ENCODE data around the gene CXXC5. TPM values are rescaled to one million over a fixed set of nuclear protein-coding genes. Genes with fewer than 3 reads are reported as not detected.

Gene CXXC5
- polyA plus RNA-seq, 1 of the 3 experiments (the other 2 are of a cell fraction), result 47.4 TPM

DNA sequence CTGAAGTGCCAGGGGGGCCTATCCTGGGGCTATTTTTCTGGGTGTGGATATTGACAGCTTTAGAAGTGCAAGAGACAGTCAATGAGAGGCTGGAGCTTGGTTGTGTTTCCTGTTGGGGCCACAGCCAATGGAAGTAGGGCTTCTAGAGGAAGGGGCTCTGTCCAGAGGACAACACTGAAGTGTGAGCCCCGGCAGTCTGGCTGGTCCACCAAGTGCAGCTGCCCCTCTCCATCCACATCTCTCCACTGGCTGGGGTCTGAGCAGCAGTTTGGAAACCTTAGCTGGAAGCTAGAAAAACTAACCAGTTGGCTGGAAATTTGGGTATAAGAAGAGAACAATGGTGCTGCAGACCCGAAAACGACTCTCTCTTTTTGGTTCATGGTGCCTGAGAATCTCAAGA is 83.1 kb downstream of the CXXC5 start (continued):
- TF ChIP-seq RXRA (IDR thresholded peaks at IDR 0.05; ENCODE audit: borderline replicate concordance, low read depth), result no peak
- TF ChIP-seq EP300 (IDR thresholded peaks at IDR 0.05; ENCODE audit: borderline replicate concordance in 1 of 2, low read depth in 1 of 2, low read length in 1 of 2), result no peak
- TF ChIP-seq TEAD4 (IDR thresholded peaks at IDR 0.05; ENCODE audit: borderline replicate concordance, insufficient read depth), result no peak

DNA sequence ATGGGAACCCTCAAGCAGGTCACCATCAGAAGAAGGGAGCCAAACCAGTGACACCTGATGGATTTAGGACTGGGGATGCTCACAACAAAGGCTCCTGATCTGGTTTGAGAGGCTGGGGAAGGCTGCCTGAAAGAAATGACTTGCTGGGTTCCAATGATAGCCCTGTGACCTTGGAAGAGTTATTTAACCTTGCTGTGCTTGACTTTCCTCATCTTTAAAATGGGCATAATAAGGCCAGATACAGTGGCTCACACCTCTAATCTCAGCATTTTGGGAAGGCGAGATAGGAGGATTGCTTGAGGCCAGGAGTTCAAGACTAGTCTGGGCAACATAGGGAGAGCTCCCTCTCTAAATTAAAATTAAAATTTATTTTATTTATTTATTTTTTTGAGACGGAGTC is 83.9 kb downstream of the CXXC5 start:
- Histone ChIP-seq H3K36me3 (replicated peaks in 1 of 2; ENCODE audit: control insufficient read depth in 1 of 2, insufficient read depth in 2 of 2, low read length in 1 of 2) (no peaks in the 10 kb centered on the region), H3K79me2 (ENCODE audit: insufficient read depth) (no peaks in the 10 kb centered on the region), H3K4me1 (ENCODE audit: control insufficient read depth in 1 of 2, insufficient read depth in 2 of 2, low read depth in 1 of 2, low read length in 1 of 2) (no peaks in the 10 kb centered on the region; a peak in 1 of 4 replicates), H3K4me3 (ENCODE audit: low read depth in 2 of 2, low read length in 1 of 2) (no peak overlapping the region), H3F3A (replicated peaks; ENCODE audit: insufficient read depth) (peaks cover 5% of the 10 kb centered on the region), H3K4me2 (no peak overlapping the region), H3K9me2 (no peaks in the 10 kb centered on the region), H3K9me3 (no peaks in the 10 kb centered on the region), H3K27ac (ENCODE audit: low read depth in 2 of 2, low read length in 1 of 2) (no peak overlapping the region), H2AFZ (ENCODE audit: low read depth) (no peak overlapping the region), H4K20me1 (ENCODE audit: insufficient read depth) (no peaks in the 10 kb centered on the region), H3K27me3 (ENCODE audit: insufficient read depth) (no peaks in the 10 kb centered on the region), H3K9ac (no peak overlapping the region)
- DNase-seq, result no peak
- 94% methylated on average over 2 of the region's 2 CpGs for WGBS (ENCODE audit: low lambda C conversion rate)
- ChIA-PET CTCF (interaction anchor here (1.2 to 2.6 kb wide), 2 partner anchors 34 to 41 kb away, joined by 4 to 14 read pairs; no protein-coding TSS in a partner anchor), POLR2A (interaction anchor here (1.0 kb wide), 1 partner anchor 62 kb away, joined by 3 read pairs; no protein-coding TSS in a partner anchor)
- TF ChIP-seq NFIC (IDR thresholded peaks at IDR 0.05; ENCODE audit: borderline replicate concordance) (no peak), NRF1 (IDR thresholded peaks at IDR 0.05; ENCODE audit: low read depth, low read length) (no peak), POLR2AphosphoS5 (IDR thresholded peaks at IDR 0.05; ENCODE audit: low read depth, low read length) (no peak), MEF2A (IDR thresholded peaks at IDR 0.05; ENCODE audit: borderline replicate concordance, low read depth) (no peak), RFX5 (IDR thresholded peaks at IDR 0.05; ENCODE audit: low read length) (no peak), MAX (IDR thresholded peaks at IDR 0.05; ENCODE audit: low read depth) (no peak), RAD21 (IDR thresholded peaks at IDR 0.05; ENCODE audit: low read length) (no peak), REST (IDR thresholded peaks at IDR 0.05; ENCODE audit: low read depth, low read length) (no peak), FOXM1 (IDR thresholded peaks at IDR 0.05; ENCODE audit: low read depth) (no peak), PBX3 (IDR thresholded peaks at IDR 0.05) (no peak), MXI1 (IDR thresholded peaks at IDR 0.05; ENCODE audit: low read depth, low read length) (no peak), GABPA (IDR thresholded peaks at IDR 0.05; ENCODE audit: low read depth) (no peak), GATA2 (CRISPR knock-in tag; IDR thresholded peaks at IDR 0.05) (no peak), ZBTB33 (IDR thresholded peaks at IDR 0.05; ENCODE audit: borderline replicate concordance, low read depth) (no peak), JUND (IDR thresholded peaks at IDR 0.05) (no peak), FOXJ3 (CRISPR knock-in tag; IDR thresholded peaks at IDR 0.05) (no peak)
- TF ChIP-seq, protein P1, sequence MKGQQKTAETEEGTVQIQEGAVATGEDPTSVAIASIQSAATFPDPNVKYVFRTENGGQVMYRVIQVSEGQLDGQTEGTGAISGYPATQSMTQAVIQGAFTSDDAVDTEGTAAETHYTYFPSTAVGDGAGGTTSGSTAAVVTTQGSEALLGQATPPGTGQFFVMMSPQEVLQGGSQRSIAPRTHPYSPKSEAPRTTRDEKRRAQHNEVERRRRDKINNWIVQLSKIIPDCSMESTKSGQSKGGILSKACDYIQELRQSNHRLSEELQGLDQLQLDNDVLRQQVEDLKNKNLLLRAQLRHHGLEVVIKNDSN (IDR thresholded peaks at IDR 0.05; ENCODE audit: borderline replicate concordance, low read depth), result no peak
